ENCODE results near the gene GALNT14. TPM values are rescaled to one million over a fixed set of nuclear protein-coding genes. Genes with fewer than 3 reads are reported as not detected.

The GALNT14 gene
- polyA plus RNA-seq, 1 donor from 2014 or later, result 0.68 TPM

DNA sequence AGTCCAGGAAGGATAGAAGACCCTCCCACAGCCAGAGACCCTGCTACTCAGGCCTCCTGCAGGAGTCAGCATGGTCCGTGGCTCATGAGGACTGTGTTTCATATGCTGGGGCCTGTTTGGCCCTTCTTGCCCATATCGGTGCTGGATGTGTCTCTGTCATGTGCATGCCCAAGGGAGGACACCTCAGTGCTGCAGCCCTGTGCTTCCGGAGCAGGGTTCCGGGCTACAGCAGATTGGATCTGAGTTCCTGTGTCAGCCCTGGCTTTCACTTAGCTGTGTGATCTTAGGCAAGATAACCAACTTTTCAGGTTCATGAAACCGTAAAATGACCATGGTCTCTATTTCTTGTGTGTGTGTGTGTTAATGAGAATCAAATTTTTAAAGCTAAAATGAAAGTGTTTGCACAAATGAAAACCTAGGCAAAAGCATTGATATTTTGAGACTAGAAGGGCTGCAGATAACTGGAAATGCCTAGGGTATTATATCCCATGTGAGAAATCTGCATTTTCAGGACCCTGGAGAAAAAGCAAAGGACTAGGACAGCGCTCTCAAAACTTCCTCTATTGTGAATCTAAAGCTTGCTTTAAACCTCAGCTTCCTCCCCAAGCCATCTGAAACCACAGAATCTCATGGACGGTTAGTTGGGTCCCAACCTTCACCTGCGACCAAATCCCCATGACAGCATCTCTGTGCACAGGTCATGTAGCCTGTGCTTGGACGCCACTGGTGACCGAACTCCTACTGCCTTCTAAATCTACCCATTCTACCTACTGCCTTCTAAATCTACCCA, 272.2 kb downstream of the GALNT14 start:
- Mint-ChIP-seq H3K4me1 (peaks cover 16 to 24% (median 20%) of the 10 kb centered on the region in 3 donors), H3K9me3 (peaks cover 0 to 2% (median 1%) of the 10 kb centered on the region in 3 donors), H3K36me3 (peaks cover 1% of the 10 kb centered on the region), H3K4me3 (no peak overlapping the region), H3K27me3 (peaks cover 23% of the 10 kb centered on the region), H3K27ac (no peak overlapping the region)

DNA sequence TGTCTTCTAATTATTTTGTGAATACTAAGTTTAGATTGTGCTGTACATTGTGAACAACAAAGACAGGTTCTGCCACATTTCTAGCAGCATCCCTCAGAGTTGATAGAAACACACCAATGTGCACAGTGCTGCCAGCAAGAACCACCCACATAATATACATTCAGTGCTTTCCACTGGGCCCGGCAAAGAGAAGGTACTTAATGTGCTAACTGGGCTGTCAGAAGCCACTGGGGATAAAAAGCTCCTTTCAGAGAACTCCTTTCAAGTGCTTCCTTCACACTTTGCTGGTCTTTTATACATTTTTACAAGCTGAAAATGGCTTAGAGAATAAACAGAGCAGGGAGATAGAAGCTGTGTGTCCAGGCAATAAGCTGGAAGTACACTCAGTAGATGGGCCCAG, 273.0 kb downstream of the GALNT14 start:
- peaks cover 23% of the 10 kb centered on the region for H3K27me3 Mint-ChIP-seq
- H3K4me3 Mint-ChIP-seq, result no peak overlapping the region
- H3K27ac Mint-ChIP-seq, result no peak overlapping the region
- H3K4me1 Mint-ChIP-seq, result peaks cover 16 to 24% (median 20%) of the 10 kb centered on the region in 3 donors
- peaks cover 1% of the 10 kb centered on the region for H3K36me3 Mint-ChIP-seq
- peaks cover 0 to 2% (median 1%) of the 10 kb centered on the region in 3 donors for H3K9me3 Mint-ChIP-seq

DNA sequence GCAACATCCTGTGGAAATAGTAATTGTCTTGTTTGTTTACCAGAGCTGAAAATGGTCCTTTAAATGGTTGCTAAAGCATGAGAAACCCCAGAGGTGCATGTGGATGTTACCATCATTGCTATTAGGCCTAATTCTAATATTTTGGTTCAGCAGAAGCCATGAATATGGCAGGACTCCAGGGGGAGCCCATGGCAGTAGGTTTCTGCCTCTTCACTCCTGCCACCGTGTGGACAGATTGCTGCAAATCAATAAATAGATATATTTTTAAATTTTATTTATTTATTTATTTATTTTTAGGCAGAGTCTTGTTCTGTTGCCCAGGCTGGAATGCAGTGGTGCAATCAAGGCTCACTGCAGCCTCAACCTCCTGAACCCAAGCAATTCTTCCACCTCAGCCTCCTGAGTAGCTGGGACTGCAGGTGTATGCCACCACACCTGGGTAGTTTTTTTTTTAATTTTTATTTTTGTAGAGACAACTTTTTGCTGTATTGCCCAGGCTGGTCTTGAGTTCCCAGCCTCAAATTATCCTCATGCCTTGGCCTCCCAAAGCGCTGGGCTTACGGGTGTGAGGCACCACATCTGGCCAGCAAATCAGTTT, 276.1 kb downstream of the GALNT14 start:
- peaks cover 13% of the 10 kb centered on the region for H3K27me3 Mint-ChIP-seq

DNA sequence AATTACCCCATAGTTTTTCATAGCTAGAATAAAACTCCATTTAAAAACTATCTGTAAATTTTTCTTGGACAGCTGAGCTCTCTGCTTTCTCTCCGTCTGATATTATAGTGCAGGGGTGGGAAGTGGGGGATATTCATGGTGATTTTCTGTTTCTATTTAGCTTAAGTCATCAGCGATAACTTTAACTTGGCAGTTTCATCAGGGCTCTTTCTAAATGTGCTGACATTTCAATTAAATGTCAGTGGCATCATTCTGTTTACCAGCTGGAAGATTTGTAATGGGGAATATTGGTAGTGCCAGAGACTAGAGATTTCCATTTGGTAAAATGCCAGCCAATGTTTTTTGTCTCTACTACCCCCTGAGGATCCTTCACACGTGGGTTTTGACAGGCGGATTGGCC, 277.5 kb downstream of the GALNT14 start:
- H3K27ac Mint-ChIP-seq, result no peak overlapping the region
- peaks cover 1% of the 10 kb centered on the region for H3K27me3 Mint-ChIP-seq
- no peak overlapping the region for H3K4me3 Mint-ChIP-seq
- peaks cover 1% of the 10 kb centered on the region for H3K36me3 Mint-ChIP-seq
- peaks cover 0 to 6% (median 4%) of the 10 kb centered on the region in 3 donors for H3K9me3 Mint-ChIP-seq
- H3K4me1 Mint-ChIP-seq, result peaks cover under 1 to 2% (median under 1%) of the 10 kb centered on the region in 3 donors

More for the DNA sequence above, 276.1 kb downstream of the GALNT14 start:
- H3K4me1 Mint-ChIP-seq, result peaks cover 11 to 17% (median 14%) of the 10 kb centered on the region in 3 donors
- H3K4me3 Mint-ChIP-seq, result no peak overlapping the region
- no peak overlapping the region for H3K27ac Mint-ChIP-seq
- H3K36me3 Mint-ChIP-seq, result peaks cover 1% of the 10 kb centered on the region
- peaks cover 0 to 6% (median 5%) of the 10 kb centered on the region in 3 donors for H3K9me3 Mint-ChIP-seq

Other genes starting within 250 kb of the GALNT14 start
- gene CAPN14, start 79.1 kb upstream of the GALNT14 start, polyA plus RNA-seq, result 2.9 TPM
- gene EHD3, start 95.7 kb upstream of the GALNT14 start, polyA plus RNA-seq, result 31.8 TPM